K562 (cell line): ENCODE data around the gene SCYL2. TPM values are rescaled to one million over a fixed set of nuclear protein-coding genes. Genes with fewer than 3 reads are reported as not detected.

Source experiments
- ATAC-seq: fragments of 200-7000 bp; cut with Tn5 transposase; 3 replicates; pipeline ENCODE4 v1.9.1; 2020; ENCODE audit warnings: moderate library complexity
- BruUV-seq: library from RNA; stranded (reverse); fragments of 400-500 nt; replicated peaks from 2 replicates; lab custom pipeline; 2021; lab: Mats Ljungman, UMichigan
- CTCF ChIA-PET: fragments of 300-600 bp; formaldehyde crosslinking; extraction: SDS; loops from one replicate; lab custom pipeline; 2021; ENCODE audit warnings: low intra/inter-chr PET ratio; lab: Yijun Ruan, JAX
- POLR2A ChIA-PET: fragments of 300-600, 350-650 bp; sonication (Branson Sonifier 250); formaldehyde crosslinking; extraction: SDS; loops from one replicate; lab custom pipeline; 2021; ENCODE audit warnings: antibody characterized with exemption, inconsistent platforms; lab: Yijun Ruan, JAX
- DNase-seq, 4 experiments: peaks; one replicate each; pipeline versions ENCODE4 v3.0.0 to v3.0.0-alpha.2; 2011 to 2018; ENCODE audit warnings: low spot score in 3 of 4, mixed read lengths in 3 of 4; ENCODE audit errors: extremely low read depth in 1 of 4
- FAIRE-seq: peaks from 2 replicates; lab custom pipeline; 2011; peaks lifted over from hg19 to GRCh38; lab: Jason Lieb, UNC
- H2AFZ ChIP-seq: 2 replicates; pipeline ENCODE4 v1.6.0; 2011; ENCODE audit warnings: low read depth, low read length, control low read depth, inconsistent platforms
- H3K27ac ChIP-seq: fragments of 200-600 bp; 3 replicates; pipeline ENCODE4 v1.8.0; 2011; ENCODE audit warnings: low read depth, mild to moderate bottlenecking, control low read depth, inconsistent platforms, low read length, moderate library complexity, mixed read lengths; ENCODE audit errors: extremely low read depth
- H3K27me3 ChIP-seq, 2 experiments: fragments of 300-600 bp in 1 of 2; 2 replicates in 1 of 2; 3 replicates in 1 of 2; pipeline versions ENCODE4 v1.6.0 to v1.8.0; 2011; ENCODE audit warnings: inconsistent platforms in 2 of 2, low read length in 2 of 2, mild to moderate bottlenecking in 1 of 2, mixed read lengths in 1 of 2, moderate library complexity in 1 of 2; ENCODE audit not compliant: control insufficient read depth in 2 of 2, insufficient read depth in 2 of 2
- H3K36me3 ChIP-seq: fragments of 300-600 bp; 3 replicates; pipeline ENCODE4 v1.8.0; 2011; ENCODE audit warnings: mild to moderate bottlenecking, low read length, inconsistent platforms; ENCODE audit not compliant: control insufficient read depth, insufficient read depth
- H3K4me1 ChIP-seq, 2 experiments: fragments of 200-600 bp in 1 of 2; replicated peaks in 1 of 2; 2 replicates in 1 of 2; 3 replicates in 1 of 2; pipeline versions ENCODE4 v1.5.1 to v1.8.0; 2011; ENCODE audit warnings: inconsistent platforms in 2 of 2, low read length in 2 of 2, mild to moderate bottlenecking in 1 of 2, mixed read lengths in 1 of 2, moderate library complexity in 1 of 2; ENCODE audit not compliant: control insufficient read depth in 2 of 2, insufficient read depth in 2 of 2
- H3K4me2 ChIP-seq: 2 replicates; pipeline ENCODE4 v1.6.1; 2011; ENCODE audit warnings: low read length, control low read depth, inconsistent platforms, mixed read lengths; ENCODE audit not compliant: insufficient read depth
- H3K4me3 ChIP-seq: fragments of 200-600 bp; sonication (generic), shearing (Covaris generic); 2 replicates; pipeline ENCODE4 v1.5.1; 2016; ENCODE audit warnings: control low read depth, inconsistent platforms
- H3K79me2 ChIP-seq: fragments of 200-600 bp; 3 replicates; pipeline ENCODE4 v1.8.0; 2011; ENCODE audit warnings: low read length, inconsistent platforms; ENCODE audit not compliant: control insufficient read depth, insufficient read depth
- H3K9ac ChIP-seq, 2 experiments: 2 replicates each; pipeline versions ENCODE4 v1.6.0 to v1.6.1; 2011; ENCODE audit warnings: low read depth in 2 of 2, low read length in 2 of 2, control low read depth in 1 of 2, inconsistent platforms in 1 of 2, mild to moderate bottlenecking in 1 of 2, mixed read lengths in 1 of 2; ENCODE audit not compliant: insufficient read depth in 1 of 2
- H3K9me1 ChIP-seq: one replicate; pipeline ENCODE4 v1.6.0; 2011; ENCODE audit warnings: inconsistent platforms, mild to moderate bottlenecking, low read length, moderate library complexity; ENCODE audit not compliant: control insufficient read depth, insufficient read depth
- H3K9me3 ChIP-seq: replicated peaks from 2 replicates; pipeline ENCODE4 v1.5.1; 2011; ENCODE audit warnings: low read depth, low read length, inconsistent platforms; ENCODE audit not compliant: control insufficient read depth, insufficient read depth
- H4K20me1 ChIP-seq: replicated peaks from 2 replicates; pipeline ENCODE4 v1.6.1; 2011; ENCODE audit warnings: low read length, inconsistent platforms, mixed read lengths; ENCODE audit not compliant: control insufficient read depth, insufficient read depth
- ARID2 ChIP-seq: fragments of 450-650 bp; IDR thresholded peaks from 2 replicates; pipeline ENCODE4 v1.6.1; 2017; ENCODE audit warnings: antibody characterized with exemption, mild to moderate bottlenecking
- KDM2B ChIP-seq: fragments of 250-450 bp; sonication (Bioruptor Pico); IDR thresholded peaks from 2 replicates; pipeline ENCODE4 v1.8.0; 2021; ENCODE audit warnings: mild to moderate bottlenecking, moderate library complexity
- MLX ChIP-seq, 2 experiments: fragments of 450-650 bp in 1 of 2; sonication (generic) in 1 of 2; formaldehyde crosslinking; conservative IDR thresholded peaks; 2 replicates each; pipeline versions ENCODE4 v1.4.0 to v1.8.1; 2020 to 2022; ENCODE audit warnings: mild to moderate bottlenecking in 1 of 2, missing genetic modification reagents in 1 of 2
- NBN ChIP-seq: fragments of 450-650 bp; IDR thresholded peaks from 2 replicates; pipeline ENCODE4 v1.6.1; 2016; ENCODE audit warnings: low read depth, mild to moderate bottlenecking
- SAFB ChIP-seq: fragments of 200-400 bp; formaldehyde crosslinking; IDR thresholded peaks from 2 replicates; pipeline ENCODE4 v1.6.1; 2017; ENCODE audit warnings: low read depth, low read length, borderline replicate concordance
- ZBTB7A ChIP-seq: IDR thresholded peaks from 2 replicates; pipeline ENCODE4 v1.6.1; 2011; ENCODE audit warnings: low read depth, mild to moderate bottlenecking, low read length, moderate library complexity, borderline replicate concordance; ENCODE audit not compliant: control insufficient read depth
- WGBS: fragments of 100-300 bp; shearing (Covaris generic); methylation state at CpG from one replicate; pipeline ENCODE4 v1.1.6; 2016; ENCODE audit warnings: low coverage, mixed read lengths; ENCODE audit not compliant: insufficient coverage; ENCODE audit errors: missing lambda C conversion rate; 5-methylcytosine and 5-hydroxymethylcytosine counted together
- in situ Hi-C: fragments of 300-500 bp; cut with MboI; formaldehyde crosslinking; loops from 4 replicates; pipeline ENCODE4 v1.15.0; 2018; ENCODE audit warnings: inconsistent platforms, mixed read lengths
- intact Hi-C: fragments of 100-400 bp; cut with micrococcal nuclease; formaldehyde crosslinking; loops from 2 replicates; pipeline ENCODE4 v1.14.2; 2022
- polyA plus RNA-seq, 8 experiments: library from polyadenylated mRNA; depleted of rRNA in 4 of 8; stranded (reverse) in 5 of 8; unstranded in 3 of 8; fragments of >200 nt; fragmentation: Nextera tagmentation in 2 of 8; fragmentation: Illumina TruSeq in 1 of 8; extraction: Ambion mirVana in 2 of 8; extraction: Trizol in 1 of 8; gene quantifications; 2 replicates each; pipeline versions ENCODE4 v1.2.1 to v1.2.3, GENCODE V29; 2011 to 2014; ENCODE audit warnings: inconsistent platforms in 1 of 8, missing spikeins in 1 of 8
- total RNA-seq, 7 experiments: library from RNA; depleted of rRNA in 6 of 7; stranded (reverse); fragments of >200 nt in 6 of 7; fragmentation: Illumina TruSeq in 2 of 7; extraction: Trizol in 2 of 7; gene quantifications; 2 replicates each; pipeline versions ENCODE4 v1.2.1 to v1.2.3, GENCODE V29; 2011 to 2021; ENCODE audit warnings: low replicate concordance in 1 of 7

The SCYL2 gene
- total and polyA plus RNA-seq, 9 of the 15 experiments (the other 6 are each of a cell fraction or from before 2014, with no cell fraction given): 9.9 to 49.0 (median 32.9) TPM

GRCh38 chr12:100337299-100337698 is 70.3 kb downstream of the SCYL2 start:
- no peaks in the 10 kb centered on the region for H3K27me3 ChIP-seq
- no peak for TF ChIP-seq MLX (CRISPR knock-in tag; conservative IDR thresholded peaks at IDR 0.05)
- no peak for TF ChIP-seq ARID2
- no peak for TF ChIP-seq KDM2B
- no peak for TF ChIP-seq NBN
- no peak for TF ChIP-seq SAFB
- no peak for TF ChIP-seq ZBTB7A
- TF ChIP-seq, all 486 proteins: peak for 0
- DNase-seq (no peak), ATAC-seq (no peak), FAIRE-seq (no peak)
- 85% methylated on average over 3 of the region's 3 CpGs for WGBS
- Histone ChIP-seq H3K4me1 (no peaks in the 10 kb centered on the region), H2AFZ (no peak overlapping the region), H3K36me3 (peaks cover 60% of the 10 kb centered on the region), H3K4me2 (no peak overlapping the region), H3K27ac (no peak overlapping the region), H3K79me2 (no peaks in the 10 kb centered on the region), H3K9me1 (no peaks in the 10 kb centered on the region), H3K9me3 (no peaks in the 10 kb centered on the region), H3K4me3 (no peak overlapping the region), H3K9ac (no peak overlapping the region), H4K20me1 (no peaks in the 10 kb centered on the region)
- CTCF ChIA-PET: no interaction called here
- POLR2A ChIA-PET: interaction anchor here (0.9 to 1.5 kb wide), 2 partner anchors 8 to 22 kb away, joined by 3 to 4 read pairs; no protein-coding TSS in a partner anchor
- no TSS peak for BruUV-seq
- intact Hi-C loops: no loop called here
- in situ Hi-C loops: no loop called here
